GM23338 (cell line): ENCODE data around the gene CDH4. TPM values are rescaled to one million over a fixed set of nuclear protein-coding genes. Genes with fewer than 3 reads are reported as not detected.

ENCODE experiments used
- ATAC-seq: fragments of 200-7000 bp; cut with Tn5 transposase; 3 replicates; pipeline ENCODE4 v1.9.1; 2020
- DNase-seq: peaks from one replicate; pipeline ENCODE4 v3.0.0-alpha.2; 2015; ENCODE audit warnings: low spot score
- H2AFZ ChIP-seq: fragments of 200-600 bp; sonication (generic); 2 replicates; pipeline ENCODE4 v1.8.0; 2016; ENCODE audit warnings: antibody characterized with exemption, mild to moderate bottlenecking, moderate library complexity
- H3F3A ChIP-seq: fragments of 200-600 bp; sonication (generic); replicated peaks from 2 replicates; pipeline ENCODE4 v1.8.0; 2017; ENCODE audit warnings: antibody characterized with exemption, mixed run types, low read depth
- H3K27ac ChIP-seq: fragments of 200-600 bp; sonication (generic); 2 replicates; pipeline ENCODE4 v1.6.1; 2016; ENCODE audit warnings: low read depth
- H3K27me3 ChIP-seq: fragments of 200-600 bp; sonication (generic); 2 replicates; pipeline ENCODE4 v1.8.0; 2016; ENCODE audit warnings: mild to moderate bottlenecking, mixed run types, moderate library complexity; ENCODE audit not compliant: insufficient read depth
- H3K36me3 ChIP-seq: fragments of 200-600 bp; sonication (generic); 2 replicates; pipeline ENCODE4 v1.8.0; 2016; ENCODE audit warnings: mild to moderate bottlenecking; ENCODE audit not compliant: insufficient read depth
- H3K4me1 ChIP-seq: fragments of 200-600 bp; sonication (generic); 2 replicates; pipeline ENCODE4 v1.8.0; 2016; ENCODE audit warnings: mild to moderate bottlenecking, moderate library complexity; ENCODE audit not compliant: insufficient read depth
- H3K4me2 ChIP-seq: fragments of 200-600 bp; sonication (generic); 2 replicates; pipeline ENCODE4 v1.7.1; 2017; ENCODE audit warnings: mixed run types
- H3K4me3 ChIP-seq: fragments of 200-600 bp; sonication (generic); 2 replicates; pipeline ENCODE4 v1.6.1; 2016; ENCODE audit warnings: mixed run types
- H3K79me2 ChIP-seq: fragments of 200-600 bp; sonication (generic); replicated peaks from 2 replicates; pipeline ENCODE4 v1.8.0; 2017; ENCODE audit warnings: mild to moderate bottlenecking; ENCODE audit not compliant: insufficient read depth
- H3K9me2 ChIP-seq: fragments of 200-600 bp; sonication (generic); 2 replicates; pipeline ENCODE4 v1.8.0; 2017; ENCODE audit not compliant: insufficient read depth
- H4K20me1 ChIP-seq: fragments of 200-600 bp; sonication (generic); replicated peaks from 2 replicates; pipeline ENCODE4 v1.8.0; 2017; ENCODE audit warnings: mild to moderate bottlenecking; ENCODE audit not compliant: insufficient read depth
- H3K27ac Mint-ChIP-seq: 2 replicates; pipeline ENCODE4 v1.8.0; 2020; ENCODE audit warnings: inconsistent platforms, mild to moderate bottlenecking, moderate library complexity, mixed read lengths
- H3K27me3 Mint-ChIP-seq: 3 replicates; pipeline ENCODE4 v1.8.0; 2022; ENCODE audit warnings: low read depth, mild to moderate bottlenecking, moderate library complexity, mixed read lengths, inconsistent platforms; ENCODE audit not compliant: insufficient read depth, poor library complexity
- H3K36me3 Mint-ChIP-seq: 3 replicates; pipeline ENCODE4 v1.8.0; 2021; ENCODE audit warnings: low read depth, mild to moderate bottlenecking, inconsistent platforms, moderate library complexity, mixed read lengths
- H3K4me1 Mint-ChIP-seq: 3 replicates; pipeline ENCODE4 v1.8.0; 2020; ENCODE audit warnings: mild to moderate bottlenecking, inconsistent platforms, mixed read lengths
- H3K4me3 Mint-ChIP-seq: 3 replicates; pipeline ENCODE4 v1.8.0; 2021; ENCODE audit warnings: moderate library complexity, mild to moderate bottlenecking, inconsistent platforms, mixed read lengths
- H3K9me3 Mint-ChIP-seq: 3 replicates; pipeline ENCODE4 v1.8.0; 2020; ENCODE audit warnings: moderate library complexity, mild to moderate bottlenecking, inconsistent platforms, mixed read lengths
- CREB1 ChIP-seq: fragments of 250-450 bp; sonication (Bioruptor Pico); IDR thresholded peaks from 2 replicates; pipeline ENCODE4 v1.5.0; 2020; ENCODE audit warnings: low read depth, mild to moderate bottlenecking, moderate library complexity
- CTCF ChIP-seq, 2 experiments: fragments of 200-600 bp in 1 of 2; sonication (generic) in 1 of 2; conservative IDR thresholded peaks; 2 replicates each; pipeline versions ENCODE4 v1.5.1 to v1.6.1; 2016 to 2017; ENCODE audit warnings: antibody characterized with exemption in 2 of 2, low read depth in 2 of 2, mild to moderate bottlenecking in 2 of 2, moderate library complexity in 1 of 2
- ETS1 ChIP-seq: IDR thresholded peaks from 2 replicates; pipeline ENCODE4 v1.6.1; 2016; ENCODE audit warnings: antibody characterized with exemption
- EZH2phosphoT487 ChIP-seq: fragments of 200-600 bp; sonication (generic); IDR thresholded peaks from one replicate; pipeline ENCODE4 v1.8.1; 2018; ENCODE audit warnings: antibody characterized with exemption; ENCODE audit not compliant: unreplicated experiment
- JUNB ChIP-seq: IDR thresholded peaks from one replicate; pipeline ENCODE4 v1.6.1; 2016; ENCODE audit warnings: antibody characterized with exemption; ENCODE audit not compliant: unreplicated experiment
- NANOG ChIP-seq: IDR thresholded peaks from 2 replicates; pipeline ENCODE4 v1.6.1; 2016; ENCODE audit warnings: antibody characterized with exemption, borderline replicate concordance
- REST ChIP-seq: IDR thresholded peaks from one replicate; pipeline ENCODE4 v1.6.1; 2018; ENCODE audit warnings: antibody characterized with exemption; ENCODE audit not compliant: unreplicated experiment
- STAT1 ChIP-seq: IDR thresholded peaks from one replicate; pipeline ENCODE4 v1.6.1; 2016; ENCODE audit warnings: antibody characterized with exemption; ENCODE audit not compliant: unreplicated experiment
- ZNF114 ChIP-seq: fragments of 250-450 bp; sonication (Bioruptor Pico); IDR thresholded peaks from 2 replicates; pipeline ENCODE4 v1.5.0; 2020; ENCODE audit warnings: mild to moderate bottlenecking, moderate library complexity
- ZNF331 ChIP-seq: fragments of 250-450 bp; sonication (Bioruptor Pico); IDR thresholded peaks from 2 replicates; pipeline ENCODE4 v1.5.0; 2020; ENCODE audit warnings: low read depth, mild to moderate bottlenecking, moderate library complexity
- polyA plus RNA-seq: library from polyadenylated mRNA; unstranded; fragments of >200 nt; fragmentation: Nextera tagmentation; extraction: Ambion mirVana; gene quantifications from 2 replicates; pipeline ENCODE4 v1.2.1, GENCODE V29; 2016
- total RNA-seq: library from RNA; depleted of rRNA; stranded (reverse); fragments of >200 nt; shearing (Covaris generic); gene quantifications from 2 replicates; pipeline ENCODE4 v1.2.3, GENCODE V29; 2014

The CDH4 gene
- total and polyA plus RNA-seq, 2 experiments from 2014 or later, result 1.2 to 4.2 TPM

- TF ChIP-seq REST, result no peak
- TF ChIP-seq NANOG, result no peak
- TF ChIP-seq EZH2phosphoT487, result no peak
- no peak for TF ChIP-seq CTCF (conservative IDR thresholded peaks at IDR 0.05; ENCODE audit: low read depth in 2 of 2)
- TF ChIP-seq STAT1, result no peak
Measured at GRCh38 chr20:61908057-61909026, 656.3 kb downstream of the CDH4 start (continued).

GRCh38 chr20:61909028-61909427 lies 657.0 kb downstream of the CDH4 start:
- Histone ChIP-seq H4K20me1 (no peaks in the 10 kb centered on the region), H3K4me2 (no peak overlapping the region), H2AFZ (no peak overlapping the region), H3K36me3 (no peaks in the 10 kb centered on the region), H3K79me2 (no peaks in the 10 kb centered on the region), H3K27me3 (no peaks in the 10 kb centered on the region), H3F3A (no peaks in the 10 kb centered on the region), H3K4me1 (no peaks in the 10 kb centered on the region), H3K9me2 (no peaks in the 10 kb centered on the region), H3K4me3 (no peak overlapping the region), H3K27ac (no peak overlapping the region)
- DNase-seq (no peak), ATAC-seq (no peak)
- H3K4me1 Mint-ChIP-seq, result no peaks in the 10 kb centered on the region
- no peaks in the 10 kb centered on the region for H3K9me3 Mint-ChIP-seq
- H3K27ac Mint-ChIP-seq, result no peak overlapping the region
- no peaks in the 10 kb centered on the region for H3K36me3 Mint-ChIP-seq
- peaks cover 1% of the 10 kb centered on the region for H3K27me3 Mint-ChIP-seq
- no peak overlapping the region for H3K4me3 Mint-ChIP-seq
- TF ChIP-seq JUNB (no peak), REST (no peak), NANOG (no peak), CREB1 (CRISPR knock-in tag) (no peak), ETS1 (no peak), EZH2phosphoT487 (no peak), CTCF (conservative IDR thresholded peaks at IDR 0.05; ENCODE audit: low read depth in 2 of 2) (no peak), ZNF114 (CRISPR knock-in tag) (no peak), STAT1 (no peak), ZNF331 (CRISPR knock-in tag) (no peak)
